Vagina (tissue), 2 donors: ENCODE measurements around the gene ARHGAP24.

ENCODE experiments used
- POLR2AphosphoS5 ChIP-seq, 2 donors: sonication (generic); formaldehyde crosslinking; IDR thresholded peaks; one replicate each; pipeline ENCODE4 v1.9.0; 2017; ENCODE audit warnings: antibody characterized with exemption in 2 of 2, mild to moderate bottlenecking in 2 of 2, low read depth in 1 of 2; ENCODE audit not compliant: insufficient read depth in 1 of 2
- TF ChIP-seq, protein P1 (sequence below), 3 experiments: fragments of 450-650 bp in 2 of 3; fragments of 200-600 bp in 1 of 3; sonication (generic) in 1 of 3; IDR thresholded peaks; one replicate each; pipeline ENCODE4 v1.5.1; 2017 to 2019; ENCODE audit warnings: antibody characterized with exemption in 3 of 3, mild to moderate bottlenecking in 2 of 3, moderate library complexity in 2 of 3

DNA sequence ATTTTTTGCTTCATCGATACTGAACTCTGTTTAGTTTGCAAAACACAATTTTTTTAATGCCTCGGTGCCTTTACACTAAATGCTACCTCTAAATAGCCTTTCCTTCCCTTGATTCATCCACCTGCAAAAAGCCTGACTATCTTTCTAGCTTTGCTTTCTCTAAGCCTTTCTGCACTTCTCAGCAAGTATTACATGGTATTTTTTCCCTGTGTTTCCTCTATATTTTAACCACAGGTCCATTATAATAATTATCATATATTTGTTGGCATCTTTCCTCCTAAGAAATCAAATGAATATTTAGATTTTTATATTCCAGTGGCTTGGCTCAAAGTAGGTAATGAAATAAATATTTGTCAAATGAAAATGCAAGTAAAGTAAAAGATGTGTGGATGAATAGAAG lies 196.2 kb downstream of the ARHGAP24 start:
- TF ChIP-seq, protein P1, sequence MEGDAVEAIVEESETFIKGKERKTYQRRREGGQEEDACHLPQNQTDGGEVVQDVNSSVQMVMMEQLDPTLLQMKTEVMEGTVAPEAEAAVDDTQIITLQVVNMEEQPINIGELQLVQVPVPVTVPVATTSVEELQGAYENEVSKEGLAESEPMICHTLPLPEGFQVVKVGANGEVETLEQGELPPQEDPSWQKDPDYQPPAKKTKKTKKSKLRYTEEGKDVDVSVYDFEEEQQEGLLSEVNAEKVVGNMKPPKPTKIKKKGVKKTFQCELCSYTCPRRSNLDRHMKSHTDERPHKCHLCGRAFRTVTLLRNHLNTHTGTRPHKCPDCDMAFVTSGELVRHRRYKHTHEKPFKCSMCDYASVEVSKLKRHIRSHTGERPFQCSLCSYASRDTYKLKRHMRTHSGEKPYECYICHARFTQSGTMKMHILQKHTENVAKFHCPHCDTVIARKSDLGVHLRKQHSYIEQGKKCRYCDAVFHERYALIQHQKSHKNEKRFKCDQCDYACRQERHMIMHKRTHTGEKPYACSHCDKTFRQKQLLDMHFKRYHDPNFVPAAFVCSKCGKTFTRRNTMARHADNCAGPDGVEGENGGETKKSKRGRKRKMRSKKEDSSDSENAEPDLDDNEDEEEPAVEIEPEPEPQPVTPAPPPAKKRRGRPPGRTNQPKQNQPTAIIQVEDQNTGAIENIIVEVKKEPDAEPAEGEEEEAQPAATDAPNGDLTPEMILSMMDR (IDR thresholded peaks at IDR 0.05), result no peak
- no peak for TF ChIP-seq POLR2AphosphoS5 (IDR thresholded peaks at IDR 0.05; ENCODE audit: insufficient read depth in 1 of 2, low read depth in 1 of 2)
